Prostate gland (tissue), 2 donors: Measurements from ENCODE around the gene PLVAP.

Experiments
- POLR2A ChIP-seq: fragments of 450-650 bp; IDR thresholded peaks from one replicate; pipeline ENCODE4 v1.6.1; 2016; ENCODE audit warnings: antibody characterized with exemption, mild to moderate bottlenecking
- POLR2AphosphoS5 ChIP-seq: sonication (generic); formaldehyde crosslinking; IDR thresholded peaks from one replicate; pipeline ENCODE4 v1.6.1; 2017; ENCODE audit warnings: antibody characterized with exemption
- TF ChIP-seq, protein P1 (sequence below), 4 experiments: fragments of 200-600 bp in 2 of 4; fragments of 450-650 bp in 2 of 4; sonication (generic) in 2 of 4; IDR thresholded peaks; 1 replicate in 3 of 4; 2 replicates in 1 of 4; pipeline ENCODE4 v1.5.1; 2016 to 2019; ENCODE audit warnings: antibody characterized with exemption in 4 of 4, mild to moderate bottlenecking in 2 of 4, moderate library complexity in 2 of 4

DNA sequence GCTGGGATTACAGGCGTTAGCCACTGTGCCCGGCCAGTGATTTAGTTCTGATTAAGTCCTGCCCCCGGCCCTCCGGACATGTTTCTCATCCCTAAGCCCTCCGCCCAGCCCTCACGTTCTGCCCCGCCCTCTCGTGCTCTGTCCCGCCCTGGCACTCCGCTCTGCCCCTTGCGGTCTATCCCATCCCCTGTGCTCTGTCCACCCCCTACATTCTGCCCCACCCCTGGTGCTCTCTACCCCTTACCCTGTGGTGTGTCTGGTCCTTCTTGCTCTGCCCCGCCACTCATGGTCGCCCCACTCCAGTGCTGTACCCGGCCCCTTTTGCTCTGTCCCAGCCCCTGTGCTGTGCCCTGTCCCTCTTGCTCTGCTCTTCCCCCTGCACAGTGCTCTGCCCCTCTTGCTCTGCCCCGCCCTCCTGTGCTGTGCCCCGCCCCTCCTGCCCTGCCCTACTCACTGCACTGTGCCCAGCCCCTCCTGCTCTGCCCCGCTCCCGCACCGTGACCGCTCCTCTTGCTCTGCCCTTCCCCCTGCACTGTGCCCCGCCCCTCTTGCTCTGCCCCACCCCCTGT lies 36.8 kb downstream of the PLVAP start:
- TF ChIP-seq, protein P1, sequence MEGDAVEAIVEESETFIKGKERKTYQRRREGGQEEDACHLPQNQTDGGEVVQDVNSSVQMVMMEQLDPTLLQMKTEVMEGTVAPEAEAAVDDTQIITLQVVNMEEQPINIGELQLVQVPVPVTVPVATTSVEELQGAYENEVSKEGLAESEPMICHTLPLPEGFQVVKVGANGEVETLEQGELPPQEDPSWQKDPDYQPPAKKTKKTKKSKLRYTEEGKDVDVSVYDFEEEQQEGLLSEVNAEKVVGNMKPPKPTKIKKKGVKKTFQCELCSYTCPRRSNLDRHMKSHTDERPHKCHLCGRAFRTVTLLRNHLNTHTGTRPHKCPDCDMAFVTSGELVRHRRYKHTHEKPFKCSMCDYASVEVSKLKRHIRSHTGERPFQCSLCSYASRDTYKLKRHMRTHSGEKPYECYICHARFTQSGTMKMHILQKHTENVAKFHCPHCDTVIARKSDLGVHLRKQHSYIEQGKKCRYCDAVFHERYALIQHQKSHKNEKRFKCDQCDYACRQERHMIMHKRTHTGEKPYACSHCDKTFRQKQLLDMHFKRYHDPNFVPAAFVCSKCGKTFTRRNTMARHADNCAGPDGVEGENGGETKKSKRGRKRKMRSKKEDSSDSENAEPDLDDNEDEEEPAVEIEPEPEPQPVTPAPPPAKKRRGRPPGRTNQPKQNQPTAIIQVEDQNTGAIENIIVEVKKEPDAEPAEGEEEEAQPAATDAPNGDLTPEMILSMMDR (IDR thresholded peaks at IDR 0.05) = no peak
- TF ChIP-seq POLR2AphosphoS5 = no peak
- TF ChIP-seq POLR2A = no peak
